Trophoblast cell (in vitro differentiated cells and primary cell): ENCODE results near the gene TTC21A.

ENCODE experiments used
- DNase-seq, 2 donors: peaks; one replicate each; pipeline ENCODE4 v3.0.0-alpha.2; 2016
- H2AFZ ChIP-seq: 2 replicates; pipeline ENCODE4 v1.6.1; 2013; ENCODE audit warnings: low read length, moderate library complexity, mild to moderate bottlenecking; ENCODE audit not compliant: insufficient read depth, poor library complexity
- H2AK5ac ChIP-seq: 2 replicates; pipeline ENCODE4 v1.6.1; 2013; ENCODE audit warnings: mild to moderate bottlenecking, low read length
- H2BK120ac ChIP-seq: 2 replicates; pipeline ENCODE4 v1.6.1; 2013; ENCODE audit warnings: low read length, mild to moderate bottlenecking, moderate library complexity; ENCODE audit not compliant: insufficient read depth, poor library complexity
- H2BK12ac ChIP-seq: 2 replicates; pipeline ENCODE4 v1.6.1; 2013; ENCODE audit warnings: mild to moderate bottlenecking, low read length, moderate library complexity
- H2BK5ac ChIP-seq: 2 replicates; pipeline ENCODE4 v1.6.1; 2013; ENCODE audit warnings: low read length, low read depth, moderate library complexity, mild to moderate bottlenecking; ENCODE audit not compliant: poor library complexity
- H3K14ac ChIP-seq: 2 replicates; pipeline ENCODE4 v1.6.1; 2013; ENCODE audit warnings: mild to moderate bottlenecking, low read length
- H3K18ac ChIP-seq: 2 replicates; pipeline ENCODE4 v1.6.1; 2013; ENCODE audit warnings: mild to moderate bottlenecking, low read length
- H3K23ac ChIP-seq: 2 replicates; pipeline ENCODE4 v1.6.1; 2013; ENCODE audit warnings: low read length
- H3K27ac ChIP-seq: 2 replicates; pipeline ENCODE4 v1.5.1; 2013; ENCODE audit warnings: low read depth, mild to moderate bottlenecking, inconsistent platforms, low read length, moderate library complexity
- H3K27me3 ChIP-seq: 2 replicates; pipeline ENCODE4 v1.6.1; 2013; ENCODE audit warnings: inconsistent platforms, mild to moderate bottlenecking, low read length, moderate library complexity; ENCODE audit not compliant: insufficient read depth
- H3K36me3 ChIP-seq, 2 experiments: 1 replicate in 1 of 2; 2 replicates in 1 of 2; pipeline ENCODE4 v1.6.1; 2013; ENCODE audit warnings: low read length in 2 of 2, mild to moderate bottlenecking in 2 of 2, moderate library complexity in 1 of 2; ENCODE audit not compliant: insufficient read depth in 2 of 2, control insufficient read depth in 1 of 2
- H3K4ac ChIP-seq: 2 replicates; pipeline ENCODE4 v1.6.1; 2013; ENCODE audit warnings: low read depth, mild to moderate bottlenecking, low read length, moderate library complexity
- H3K4me1 ChIP-seq, 2 experiments: 1 replicate in 1 of 2; 2 replicates in 1 of 2; pipeline ENCODE4 v1.6.1; 2013; ENCODE audit warnings: low read length in 2 of 2, mild to moderate bottlenecking in 2 of 2, moderate library complexity in 1 of 2; ENCODE audit not compliant: insufficient read depth in 2 of 2, control insufficient read depth in 1 of 2
- H3K4me2 ChIP-seq: 2 replicates; pipeline ENCODE4 v1.6.1; 2013; ENCODE audit warnings: inconsistent platforms, mild to moderate bottlenecking, low read length, moderate library complexity
- H3K4me3 ChIP-seq: 2 replicates; pipeline ENCODE4 v1.5.1; 2013; ENCODE audit warnings: mild to moderate bottlenecking, low read depth, low read length, inconsistent platforms
- H3K79me1 ChIP-seq: one replicate; pipeline ENCODE4 v1.6.1; 2013; ENCODE audit warnings: low read length
- H3K79me2 ChIP-seq: 2 replicates; pipeline ENCODE4 v1.6.1; 2013; ENCODE audit warnings: low read length, mild to moderate bottlenecking; ENCODE audit not compliant: control insufficient read depth, insufficient read depth, poor library complexity
- H3K9ac ChIP-seq: 2 replicates; pipeline ENCODE4 v1.6.1; 2013; ENCODE audit warnings: mild to moderate bottlenecking, low read length
- H3K9me3 ChIP-seq: 2 replicates; pipeline ENCODE4 v1.6.1; 2013; ENCODE audit warnings: low read depth, mild to moderate bottlenecking, control low read depth, inconsistent platforms, low read length; ENCODE audit not compliant: insufficient read depth
- H4K12ac ChIP-seq: 2 replicates; pipeline ENCODE4 v1.6.1; 2013; ENCODE audit warnings: low read depth, mild to moderate bottlenecking, low read length, moderate library complexity
- H4K8ac ChIP-seq: 2 replicates; pipeline ENCODE4 v1.6.1; 2013; ENCODE audit warnings: low read depth, mild to moderate bottlenecking, low read length, moderate library complexity
- H4K91ac ChIP-seq: one replicate; pipeline ENCODE4 v1.6.1; 2013; ENCODE audit warnings: low read depth, mild to moderate bottlenecking, low read length, moderate library complexity
- WGBS: extraction: QIAGEN DNeasy Blood & Tissue Kit; methylation state at CpG from one replicate; pipeline ENCODE4 v1.1.7; 2013; ENCODE audit warnings: missing lambda C conversion rate; ENCODE audit not compliant: insufficient read length, insufficient coverage; ENCODE audit errors: extremely low coverage; 5-methylcytosine and 5-hydroxymethylcytosine counted together

The TTC21A gene

DNA sequence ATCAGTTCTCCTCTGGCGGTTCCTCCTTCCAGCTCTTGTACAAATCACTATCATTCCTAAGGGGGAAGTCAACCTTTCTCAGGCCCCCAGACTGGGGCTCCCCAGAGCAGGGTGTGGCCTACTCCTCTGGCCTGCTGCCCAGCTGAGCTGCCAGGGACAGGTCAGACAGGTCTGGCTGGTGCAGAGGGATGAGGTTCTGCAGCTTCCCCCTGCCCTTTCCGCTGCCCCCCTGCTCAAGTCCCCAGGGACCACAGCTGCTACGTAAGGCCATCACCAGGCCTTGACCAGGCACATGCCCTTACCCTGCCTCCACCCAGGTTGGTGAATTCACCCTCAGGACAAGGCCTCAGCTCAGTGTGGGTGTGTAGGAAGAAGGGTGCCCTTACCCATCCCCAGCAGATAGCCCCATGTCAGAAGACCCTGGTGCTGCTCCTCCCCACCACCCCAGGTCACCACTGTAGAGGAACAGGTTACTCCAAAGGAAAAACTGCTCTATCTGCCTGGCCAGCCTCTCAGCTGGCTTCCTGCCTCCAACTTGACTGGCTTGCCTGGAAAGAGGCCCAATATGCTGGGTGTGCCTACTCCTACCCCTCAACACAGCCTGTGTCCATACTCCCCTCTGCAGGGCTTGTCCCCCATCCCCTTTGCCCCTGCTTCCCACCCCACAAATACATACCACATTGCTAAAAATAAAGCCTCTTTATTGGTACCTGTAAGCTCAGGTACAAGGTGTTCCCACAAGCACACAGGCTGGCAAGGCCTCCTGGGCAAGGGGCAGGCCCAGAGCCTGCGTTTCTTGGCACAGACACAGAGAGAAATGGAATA is 33.9 kb downstream of the TTC21A start:
- H3K4ac ChIP-seq: no peak overlapping the region
- H3K27ac ChIP-seq: peak overlapping the region; percentile 31
- H4K8ac ChIP-seq: peak overlapping the region; percentile 1
- H3K14ac ChIP-seq: no peak overlapping the region
- H3K4me1 ChIP-seq: peaks cover 34 to 44% of the 10 kb centered on the region in 2 experiments
- H4K91ac ChIP-seq: no peak overlapping the region
- H3K23ac ChIP-seq: no peak overlapping the region
- H2BK12ac ChIP-seq: no peak overlapping the region
- peaks cover 9% of the 10 kb centered on the region for H3K79me1 ChIP-seq
- H3K4me2 ChIP-seq: peak overlapping the region; percentile 29
- no peak overlapping the region for H2BK120ac ChIP-seq
- no peaks in the 10 kb centered on the region for H3K9me3 ChIP-seq
- H2BK5ac ChIP-seq: no peak overlapping the region
- H2AFZ ChIP-seq: no peak overlapping the region
- peak; percentile 78 to 86 for DNase-seq
- no peak overlapping the region for H4K12ac ChIP-seq
- H3K36me3 ChIP-seq: peaks cover 57 to 64% of the 10 kb centered on the region in 2 experiments
- no CpG with 5 or more reads among the region's 4 CpGs for WGBS
- no peak overlapping the region for H2AK5ac ChIP-seq
- H3K9ac ChIP-seq: peak overlapping the region; percentile 6
- no peaks in the 10 kb centered on the region for H3K27me3 ChIP-seq
- peak overlapping the region; percentile 27 for H3K18ac ChIP-seq
- H3K4me3 ChIP-seq: no peak overlapping the region
- H3K79me2 ChIP-seq: peaks cover 7% of the 10 kb centered on the region

DNA sequence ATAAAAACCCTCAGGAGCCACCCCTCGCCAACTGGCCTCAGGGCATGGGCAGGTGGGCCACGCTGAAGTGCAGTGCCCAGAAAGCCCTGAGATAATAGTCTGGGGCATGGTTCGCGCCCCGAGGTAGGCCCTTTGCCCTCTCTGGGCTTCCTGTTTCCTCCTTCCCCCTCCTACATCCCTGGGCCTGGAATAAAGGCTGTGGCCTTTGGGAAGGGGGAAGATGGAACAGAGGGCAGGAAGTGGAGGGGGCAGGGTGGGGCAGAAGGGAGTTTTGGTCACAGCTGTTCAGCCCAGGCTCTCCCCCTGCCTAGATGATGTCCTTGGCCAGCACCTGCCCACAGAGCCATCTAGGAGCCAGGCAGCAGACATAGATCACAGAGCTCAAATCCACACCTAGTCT is 34.6 kb downstream of the TTC21A start:
- Histone ChIP-seq H4K91ac (no peak overlapping the region), H3K18ac (peak overlapping the region; percentile 47), H3K14ac (no peak overlapping the region), H2BK12ac (no peak overlapping the region), H3K4me2 (no peak overlapping the region), H3K9ac (no peak overlapping the region), H2BK120ac (no peak overlapping the region), H3K4me1 (peaks cover 39 to 49% of the 10 kb centered on the region in 2 experiments), H3K79me2 (peaks cover 7% of the 10 kb centered on the region), H3K79me1 (peaks cover 14% of the 10 kb centered on the region), H2BK5ac (no peak overlapping the region), H3K36me3 (peaks cover 58 to 66% of the 10 kb centered on the region in 2 experiments), H3K9me3 (no peaks in the 10 kb centered on the region), H2AFZ (peak overlapping the region; percentile 4), H2AK5ac (no peak overlapping the region), H3K23ac (no peak overlapping the region), H3K27ac (peak overlapping the region; percentile 31), H4K8ac (no peak overlapping the region), H3K27me3 (no peaks in the 10 kb centered on the region), H4K12ac (no peak overlapping the region), H3K4me3 (no peak overlapping the region), H3K4ac (no peak overlapping the region)
- WGBS: no CpG with 5 or more reads among the region's 5 CpGs
- DNase-seq: no peak

DNA sequence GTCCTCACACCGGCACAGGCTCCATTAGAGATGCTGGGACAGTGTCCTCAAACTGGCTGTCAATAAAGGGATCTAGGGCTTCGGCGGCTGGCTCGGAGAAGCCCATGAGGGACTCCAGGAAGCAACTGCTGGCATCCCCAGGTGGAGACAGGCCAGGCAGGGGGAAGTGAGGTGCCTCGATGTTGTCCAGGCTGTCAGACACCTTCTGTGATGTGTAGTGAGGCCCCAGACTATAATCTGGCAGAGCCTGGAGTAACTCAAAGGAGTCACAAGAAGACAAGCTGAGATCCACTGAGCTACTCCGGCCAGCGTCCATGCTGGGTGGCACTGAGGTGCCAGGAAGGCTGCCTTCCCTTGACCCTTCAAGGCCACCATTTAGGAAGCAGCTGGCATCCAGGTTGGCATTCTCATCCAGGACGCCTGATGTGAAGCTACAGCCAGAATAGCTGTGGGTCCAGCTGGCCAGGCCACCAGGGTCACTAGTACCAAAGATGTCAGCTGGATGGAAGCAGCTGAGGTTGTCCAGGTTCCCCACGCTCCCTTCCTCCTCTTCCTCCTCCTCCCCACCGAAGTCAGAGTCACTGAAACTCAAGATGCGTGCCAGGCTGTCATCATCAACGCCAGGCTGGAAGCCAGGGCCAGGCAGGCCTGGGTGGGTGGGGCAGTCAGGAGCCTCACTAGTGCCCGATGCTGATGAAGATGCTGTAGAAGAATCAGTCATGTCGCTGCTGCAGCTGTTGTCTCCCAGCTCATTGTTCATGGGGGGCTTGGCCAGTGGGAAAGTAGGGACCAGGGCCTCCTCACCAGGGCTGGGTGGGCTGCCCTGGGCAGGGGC is 35.8 kb downstream of the TTC21A start:
- no peak overlapping the region for H3K27ac ChIP-seq
- H2BK12ac ChIP-seq: no peak overlapping the region
- no peak overlapping the region for H3K14ac ChIP-seq
- peaks cover 53 to 63% of the 10 kb centered on the region in 2 experiments for H3K36me3 ChIP-seq
- no peak overlapping the region for H3K23ac ChIP-seq
- WGBS: no CpG with 5 or more reads among the region's 14 CpGs
- H4K91ac ChIP-seq: no peak overlapping the region
- H4K8ac ChIP-seq: no peak overlapping the region
- peak overlapping the region; percentile 3 for H3K18ac ChIP-seq
- no peak overlapping the region for H2AFZ ChIP-seq
- no peak overlapping the region for H2BK5ac ChIP-seq
- H3K9me3 ChIP-seq: no peaks in the 10 kb centered on the region
- no peak overlapping the region for H2BK120ac ChIP-seq
- H3K4me2 ChIP-seq: no peak overlapping the region
- no peak overlapping the region for H2AK5ac ChIP-seq
- DNase-seq: no peak
- H3K4ac ChIP-seq: no peak overlapping the region
- H3K9ac ChIP-seq: peak overlapping the region; percentile 6
- no peak overlapping the region for H3K4me3 ChIP-seq
- H3K4me1 ChIP-seq: peaks cover 49 to 61% of the 10 kb centered on the region in 2 experiments
- H3K27me3 ChIP-seq: no peaks in the 10 kb centered on the region
- H4K12ac ChIP-seq: no peak overlapping the region
- peaks cover 26% of the 10 kb centered on the region for H3K79me1 ChIP-seq
- peaks cover 13% of the 10 kb centered on the region for H3K79me2 ChIP-seq

DNA sequence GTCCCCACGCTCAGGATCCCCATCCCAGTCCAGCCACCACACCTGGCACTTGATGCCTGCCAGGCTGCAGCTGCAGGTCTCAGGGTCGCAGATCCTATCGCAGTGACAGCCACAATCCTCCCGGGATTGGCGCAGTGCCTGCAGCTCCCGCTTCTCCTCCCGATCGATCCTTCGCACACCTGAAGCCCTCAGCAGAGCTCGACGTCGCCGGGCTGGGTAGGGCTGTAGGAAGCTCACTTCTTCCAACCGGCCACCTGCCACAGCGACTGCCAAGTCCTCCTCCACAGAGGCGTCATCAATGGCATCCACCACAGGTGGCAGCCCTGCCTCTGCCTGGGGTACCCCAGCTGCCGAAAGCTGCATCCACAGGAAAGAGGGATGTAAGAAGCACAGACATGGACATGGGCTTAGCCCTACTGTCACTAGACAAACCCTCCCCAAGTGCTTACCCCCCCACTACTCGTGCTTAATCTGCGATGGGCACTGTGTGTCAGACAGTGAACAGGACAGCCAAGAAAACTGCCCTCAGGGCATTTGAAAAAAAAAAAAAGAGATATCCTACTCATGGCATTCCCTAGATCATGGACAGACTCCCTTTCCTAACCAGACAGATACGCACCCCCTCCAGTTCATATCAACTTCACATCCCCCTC is 36.7 kb downstream of the TTC21A start:
- no peak overlapping the region for H2BK12ac ChIP-seq
- H3K36me3 ChIP-seq: peaks cover 47 to 60% of the 10 kb centered on the region in 2 experiments
- peak in 1 of 2 donors; percentile 48 for DNase-seq
- H4K91ac ChIP-seq: no peak overlapping the region
- H2AK5ac ChIP-seq: no peak overlapping the region
- peaks cover 32% of the 10 kb centered on the region for H3K79me1 ChIP-seq
- no peak overlapping the region for H2BK5ac ChIP-seq
- no peak overlapping the region for H3K4ac ChIP-seq
- no peak overlapping the region for H3K4me3 ChIP-seq
- H2BK120ac ChIP-seq: no peak overlapping the region
- H3K14ac ChIP-seq: no peak overlapping the region
- no peaks in the 10 kb centered on the region for H3K9me3 ChIP-seq
- no peaks in the 10 kb centered on the region for H3K27me3 ChIP-seq
- no peak overlapping the region for H2AFZ ChIP-seq
- H3K79me2 ChIP-seq: peaks cover 18% of the 10 kb centered on the region
- no peak overlapping the region for H4K8ac ChIP-seq
- H3K4me2 ChIP-seq: no peak overlapping the region
- no peak overlapping the region for H3K18ac ChIP-seq
- no peak overlapping the region for H3K9ac ChIP-seq
- H4K12ac ChIP-seq: no peak overlapping the region
- H3K23ac ChIP-seq: no peak overlapping the region
- WGBS: no CpG with 5 or more reads among the region's 20 CpGs
- peaks cover 57 to 70% of the 10 kb centered on the region in 2 experiments for H3K4me1 ChIP-seq
- H3K27ac ChIP-seq: no peak overlapping the region
